Hepatic stellate cell (primary cell): ENCODE results near the gene SCN5A.
A peak's percentile ranks its signal among the peaks of the same experiment; 100 is the strongest.

Source experiments
- DNase-seq: peaks from one replicate; pipeline ENCODE4 v3.0.0; 2011; ENCODE audit warnings: low spot score

The SCN5A gene

GRCh38 chr3:38541806-38542205 is 107.7 kb downstream of the SCN5A start:
- DNase-seq = no peak

DNA sequence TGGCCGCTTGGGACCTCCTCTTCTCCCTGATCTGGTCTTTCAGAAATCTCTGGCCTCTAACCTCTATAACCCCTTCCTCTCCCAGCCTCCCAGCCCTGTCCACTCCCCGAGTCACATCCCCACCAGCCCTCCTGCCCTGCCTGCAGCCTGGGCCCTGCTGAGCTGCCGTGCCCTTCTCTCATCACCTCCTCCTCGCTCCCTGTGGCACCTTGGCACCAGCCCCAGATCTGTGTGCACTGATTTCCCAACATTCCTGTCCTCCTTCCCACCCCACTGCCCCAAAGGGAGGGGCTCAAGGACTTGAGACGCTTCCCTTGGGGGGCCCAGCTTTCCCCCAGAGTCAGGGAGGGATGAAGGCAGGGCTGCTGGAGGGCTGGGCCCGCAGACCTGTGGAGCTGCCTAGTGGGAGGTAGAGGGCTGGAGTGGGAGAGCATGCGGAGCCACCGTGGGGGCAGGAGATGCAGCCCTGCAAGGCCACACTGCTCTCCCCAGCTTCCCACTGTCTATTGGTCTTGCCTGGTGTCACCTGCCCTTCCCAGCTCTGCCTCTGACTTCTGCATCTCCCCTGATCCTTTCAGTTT is 110.6 kb downstream of the SCN5A start:
- DNase-seq = no peak

- no peak for DNase-seq
Measured at GRCh38 chr3:38536671-38537070, 112.8 kb downstream of the SCN5A start.

- DNase-seq = no peak
Measured at GRCh38 chr3:38534604-38535003, 114.9 kb downstream of the SCN5A start.

GRCh38 chr3:38534180-38534579 is 115.3 kb downstream of the SCN5A start:
- no peak for DNase-seq

- no peak for DNase-seq
Measured at GRCh38 chr3:38533285-38533976, 116.1 kb downstream of the SCN5A start.

- DNase-seq = no peak
Measured at GRCh38 chr3:38532529-38532928, 117.0 kb downstream of the SCN5A start.

- no peak for DNase-seq
Measured at GRCh38 chr3:38528457-38528856, 121.0 kb downstream of the SCN5A start.

DNA sequence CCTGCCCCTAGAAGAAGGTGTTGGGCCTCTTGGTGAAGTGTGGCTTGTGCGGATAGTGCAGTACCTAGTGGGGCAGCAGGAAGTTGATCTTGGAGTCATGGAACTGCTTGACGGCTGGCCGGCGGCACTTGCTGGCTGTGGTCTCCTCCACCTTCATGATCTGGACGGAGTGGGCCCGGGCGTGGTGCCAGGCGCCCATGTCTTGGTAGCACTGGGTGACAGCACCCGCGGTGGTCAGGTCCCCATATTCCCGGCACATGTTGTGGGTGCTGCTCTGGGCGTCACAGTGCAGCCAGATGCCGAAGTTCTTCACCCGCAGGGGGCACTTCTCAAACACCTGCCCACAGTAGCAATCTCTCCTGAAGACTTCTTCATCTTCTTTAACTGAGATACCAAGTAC is 122.7 kb downstream of the SCN5A start:
- DNase-seq = no peak

DNA sequence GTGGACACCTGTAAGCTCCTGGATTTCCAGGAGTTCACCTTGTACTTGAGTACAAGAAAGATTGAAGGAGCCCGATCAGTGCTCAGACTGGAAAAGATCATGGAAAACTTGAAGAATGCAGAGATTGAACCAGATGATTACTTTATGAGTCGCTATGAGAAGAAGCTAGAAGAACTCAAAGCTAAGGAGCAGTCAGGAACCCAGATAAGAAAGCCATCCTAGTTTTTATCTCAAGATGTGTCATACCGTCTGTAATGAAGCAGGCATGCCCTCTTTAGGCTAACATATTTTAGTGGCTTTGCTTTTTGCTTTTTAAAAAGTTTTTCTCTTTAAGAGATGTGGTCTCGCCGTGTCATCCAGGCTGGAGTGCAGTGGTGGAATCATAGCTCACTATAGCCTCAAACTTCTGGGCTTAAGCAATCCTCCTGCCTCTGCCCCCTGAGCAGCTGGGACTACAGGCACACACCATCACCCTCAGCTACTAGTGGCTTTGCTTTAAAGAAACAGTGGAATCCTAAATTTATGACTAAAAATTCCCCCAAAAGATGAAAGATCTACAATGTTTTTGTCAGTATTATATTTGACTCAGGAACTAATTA is 125.2 kb downstream of the SCN5A start:
- DNase-seq = no peak

- no peak for DNase-seq
Measured at GRCh38 chr3:38522002-38522401, 127.5 kb downstream of the SCN5A start.

DNA sequence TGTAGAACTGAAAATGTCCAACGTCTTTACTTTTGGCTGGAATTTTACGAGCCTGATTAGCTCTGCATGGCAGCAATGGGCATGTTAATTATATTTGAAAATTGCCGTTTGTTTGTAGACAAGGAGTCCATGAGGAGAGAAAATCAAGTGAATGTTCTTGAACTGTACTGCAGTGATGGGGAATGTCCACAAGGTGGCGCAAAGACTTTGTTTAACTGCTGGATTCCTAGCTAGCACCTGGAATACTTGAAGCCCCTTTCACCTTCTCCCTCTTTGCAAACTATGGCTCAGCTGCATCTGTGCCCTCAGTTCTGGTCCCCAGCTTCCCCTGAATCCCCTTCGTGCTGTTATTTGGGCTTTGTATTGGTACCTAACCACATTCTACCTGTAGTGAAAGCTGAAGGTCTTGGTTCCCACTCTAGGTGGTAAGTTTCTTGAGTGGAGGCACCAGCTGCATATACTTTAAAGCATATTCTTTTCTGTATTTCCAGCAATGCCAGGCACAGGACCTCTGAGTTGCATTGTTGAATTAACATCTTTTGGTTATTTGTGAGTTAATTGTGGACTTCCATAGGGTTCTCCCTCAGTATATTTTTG is 128.0 kb downstream of the SCN5A start:
- DNase-seq = peak; percentile 50

GRCh38 chr3:38519651-38520050 is 129.8 kb downstream of the SCN5A start:
- DNase-seq = no peak

DNA sequence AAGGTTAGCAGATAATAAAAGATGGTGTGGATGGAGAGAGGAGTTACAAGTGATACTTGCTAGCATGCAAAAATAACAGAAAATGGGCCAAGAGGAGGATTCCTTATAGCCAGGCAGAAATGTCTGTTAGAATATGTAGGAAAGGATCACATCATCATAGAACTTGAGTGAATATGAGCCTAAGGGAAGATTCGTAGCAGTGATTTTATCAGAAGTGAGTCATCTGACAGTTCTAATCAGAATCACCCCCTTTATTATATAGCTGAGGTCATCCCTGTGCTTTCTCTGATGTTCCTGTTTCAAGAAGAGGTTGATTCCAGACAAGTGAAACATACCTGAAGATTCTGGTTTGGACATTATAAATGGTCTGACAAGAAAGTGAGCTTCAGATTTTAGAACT is 130.5 kb downstream of the SCN5A start:
- no peak for DNase-seq

- DNase-seq = no peak
Measured at GRCh38 chr3:38516669-38517068, 132.8 kb downstream of the SCN5A start.

GRCh38 chr3:38515367-38515766 is 134.1 kb downstream of the SCN5A start:
- no peak for DNase-seq

DNA sequence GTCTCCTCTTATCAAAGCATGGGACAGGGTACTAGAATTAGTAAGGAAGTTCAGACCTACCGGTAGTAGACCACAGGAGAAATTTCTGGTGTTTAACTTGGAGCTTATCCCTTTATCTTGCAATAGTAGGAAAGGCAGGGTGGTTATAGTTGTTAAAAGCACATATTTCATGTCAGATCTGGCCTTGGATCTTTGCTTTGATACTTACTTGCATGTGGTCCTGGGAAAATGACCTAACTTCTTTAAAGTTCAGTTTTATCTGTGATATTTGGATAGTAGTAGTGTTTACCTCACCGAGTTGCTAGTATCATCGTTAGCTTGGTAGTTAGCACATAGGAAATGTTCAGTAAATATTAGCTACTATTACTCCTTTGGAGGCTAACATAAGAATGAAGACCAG is 137.9 kb downstream of the SCN5A start:
- DNase-seq = no peak

DNA sequence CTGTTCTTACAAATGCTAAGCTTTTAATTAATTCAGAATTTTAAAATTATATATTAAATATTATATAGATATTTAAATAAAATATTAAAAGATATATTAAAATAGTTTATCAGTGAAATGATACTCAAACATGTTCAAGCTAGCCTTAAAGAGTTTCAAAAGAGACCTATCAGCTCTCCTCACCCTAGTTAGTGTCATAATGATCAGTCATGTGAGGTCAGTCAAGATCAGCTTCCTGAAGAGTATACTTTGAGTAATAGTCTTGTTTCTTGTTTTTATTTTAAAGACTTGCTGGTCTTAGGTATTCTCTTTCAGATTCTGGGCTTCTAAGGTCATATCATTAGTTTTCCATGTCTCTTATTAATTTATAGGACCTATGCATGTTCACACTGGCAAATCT is 138.9 kb downstream of the SCN5A start:
- DNase-seq = no peak

GRCh38 chr3:38509732-38510131 is 139.8 kb downstream of the SCN5A start:
- DNase-seq = no peak

DNA sequence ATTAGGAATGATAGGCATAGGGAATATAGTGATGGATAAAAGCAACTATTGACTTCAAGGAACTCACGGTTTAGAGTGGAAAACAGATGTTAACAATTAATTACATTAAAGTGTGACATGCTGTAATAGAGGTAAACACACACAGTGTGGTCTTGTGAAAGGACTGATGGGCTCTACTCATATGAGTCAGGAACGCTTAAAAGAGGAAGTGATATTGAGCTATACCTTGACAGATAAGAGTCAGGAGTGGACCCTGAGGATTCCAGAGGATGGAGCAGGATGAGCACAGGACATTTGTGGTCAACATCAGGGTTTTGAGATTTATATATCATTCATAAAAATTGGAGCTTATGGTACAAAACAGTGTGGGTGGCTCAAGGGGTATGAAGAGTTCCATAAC is 142.4 kb downstream of the SCN5A start:
- no peak for DNase-seq

DNA sequence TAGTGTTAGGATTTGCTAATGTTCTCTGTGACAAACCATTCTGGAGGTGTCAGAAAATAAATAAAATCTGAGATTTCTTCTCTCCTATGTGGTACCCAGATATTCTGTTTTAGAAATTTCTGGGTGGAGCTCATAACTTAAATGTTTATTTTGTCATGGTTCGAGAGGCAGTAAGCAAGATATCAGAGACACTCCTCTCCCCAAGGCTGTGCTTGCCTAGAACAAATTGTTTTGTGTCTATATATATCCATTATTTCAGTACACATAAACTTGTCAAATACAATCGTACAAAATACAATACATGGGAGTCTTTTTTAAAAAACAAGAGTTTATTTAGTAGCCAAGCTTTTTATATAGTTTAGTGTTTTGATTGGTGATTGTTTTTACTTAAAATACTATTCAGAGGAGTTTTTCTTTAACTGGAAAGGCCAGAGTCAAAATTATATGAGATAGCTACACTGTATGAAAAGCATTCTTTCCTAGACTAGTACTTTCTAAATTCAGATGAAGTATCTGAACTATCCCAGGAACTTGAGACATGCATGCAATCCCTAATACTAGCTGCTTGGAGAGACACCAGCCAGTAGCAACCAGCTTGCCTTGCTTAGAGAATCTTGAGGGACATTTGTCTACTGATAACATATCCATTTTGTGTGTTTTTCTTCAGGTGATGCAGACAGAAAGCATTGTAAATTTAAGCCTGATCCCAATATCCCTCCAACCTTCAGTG is 148.6 kb downstream of the SCN5A start:
- DNase-seq = no peak
